ENCODE results near the gene TMEM176B. TPM values are rescaled to one million over a fixed set of nuclear protein-coding genes. Genes with fewer than 3 reads are reported as not detected.

TMEM176B gene
- polyA plus RNA-seq, 3 donors = 30.6 to 1,279 (median 415) TPM

- Histone ChIP-seq H4K20me1 (ENCODE audit: insufficient read depth, low read length) (peaks cover 36% of the 10 kb centered on the region), H3K27me3 (ENCODE audit: control insufficient read depth in 2 of 2, insufficient read depth in 2 of 2, low read length in 2 of 2) (peaks cover 2 to 42% of the 10 kb centered on the region in 2 donors), H3K4me1 (ENCODE audit: control insufficient read depth in 1 of 2, insufficient read depth in 2 of 2, low read length in 2 of 2) (peaks cover 23 to 81% of the 10 kb centered on the region in 2 donors), H3K36me3 (replicated peaks in 1 of 2; ENCODE audit: control insufficient read depth in 1 of 2, insufficient read depth in 2 of 2, low read length in 2 of 2) (peaks cover 0 to 45% of the 10 kb centered on the region in 2 donors), H2AFZ (ENCODE audit: insufficient read depth, low read depth, low read length, poor library complexity, severe bottlenecking) (peak overlapping the region; percentile 48), H3K4me3 (replicated peaks in 1 of 3; ENCODE audit: low read depth in 2 of 3, low read length in 3 of 3) (peak overlapping the region; percentile 50 to 91 (median 88)), H3K4me2 (replicated peaks; ENCODE audit: extremely low read depth, low read length, poor library complexity, severe bottlenecking) (peak overlapping the region; percentile 84), H3K9ac (ENCODE audit: insufficient read depth, low read length, poor library complexity, severe bottlenecking) (peak overlapping the region; percentile 71), H3K27ac (ENCODE audit: low read depth in 1 of 2, low read length in 2 of 2) (peak overlapping the region in 1 of 2 donors; percentile 73), H3K79me2 (ENCODE audit: insufficient read depth, low read length) (peaks cover 38% of the 10 kb centered on the region), H3K9me3 (replicated peaks in 1 of 2; ENCODE audit: control insufficient read depth in 1 of 2, insufficient read depth in 1 of 2, low read length in 2 of 2) (no peaks in the 10 kb centered on the region)
- intact Hi-C loops (cut with micrococcal nuclease) = no loop called here
- H3K9me3 Mint-ChIP-seq = peaks cover 0 to 12% (median 5%) of the 10 kb centered on the region in 7 donors
- H3K4me3 Mint-ChIP-seq = peak overlapping the region; percentile 83 to 94
- TF ChIP-seq, protein P1, sequence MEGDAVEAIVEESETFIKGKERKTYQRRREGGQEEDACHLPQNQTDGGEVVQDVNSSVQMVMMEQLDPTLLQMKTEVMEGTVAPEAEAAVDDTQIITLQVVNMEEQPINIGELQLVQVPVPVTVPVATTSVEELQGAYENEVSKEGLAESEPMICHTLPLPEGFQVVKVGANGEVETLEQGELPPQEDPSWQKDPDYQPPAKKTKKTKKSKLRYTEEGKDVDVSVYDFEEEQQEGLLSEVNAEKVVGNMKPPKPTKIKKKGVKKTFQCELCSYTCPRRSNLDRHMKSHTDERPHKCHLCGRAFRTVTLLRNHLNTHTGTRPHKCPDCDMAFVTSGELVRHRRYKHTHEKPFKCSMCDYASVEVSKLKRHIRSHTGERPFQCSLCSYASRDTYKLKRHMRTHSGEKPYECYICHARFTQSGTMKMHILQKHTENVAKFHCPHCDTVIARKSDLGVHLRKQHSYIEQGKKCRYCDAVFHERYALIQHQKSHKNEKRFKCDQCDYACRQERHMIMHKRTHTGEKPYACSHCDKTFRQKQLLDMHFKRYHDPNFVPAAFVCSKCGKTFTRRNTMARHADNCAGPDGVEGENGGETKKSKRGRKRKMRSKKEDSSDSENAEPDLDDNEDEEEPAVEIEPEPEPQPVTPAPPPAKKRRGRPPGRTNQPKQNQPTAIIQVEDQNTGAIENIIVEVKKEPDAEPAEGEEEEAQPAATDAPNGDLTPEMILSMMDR (IDR thresholded peaks at IDR 0.05) = no peak
- peaks cover 39 to 46% of the 10 kb centered on the region in 2 donors for H3K36me3 Mint-ChIP-seq
- H3K27ac Mint-ChIP-seq = peak overlapping the region in 4 of 7 donors; percentile 30 to 81 (median 78)
- no peak for DNase-seq
- 80% methylated on average over 1 of the region's 3 CpGs for WGBS (ENCODE audit: insufficient coverage)
- H3K4me1 Mint-ChIP-seq = peaks cover 48% of the 10 kb centered on the region
- peaks cover 0 to 48% (median 34%) of the 10 kb centered on the region in 3 donors for H3K27me3 Mint-ChIP-seq (ENCODE audit: low read depth in 3 of 3)
Observed at GRCh38 chr7:150799156-150799555, 1.0 kb downstream of the TMEM176B start.

DNA sequence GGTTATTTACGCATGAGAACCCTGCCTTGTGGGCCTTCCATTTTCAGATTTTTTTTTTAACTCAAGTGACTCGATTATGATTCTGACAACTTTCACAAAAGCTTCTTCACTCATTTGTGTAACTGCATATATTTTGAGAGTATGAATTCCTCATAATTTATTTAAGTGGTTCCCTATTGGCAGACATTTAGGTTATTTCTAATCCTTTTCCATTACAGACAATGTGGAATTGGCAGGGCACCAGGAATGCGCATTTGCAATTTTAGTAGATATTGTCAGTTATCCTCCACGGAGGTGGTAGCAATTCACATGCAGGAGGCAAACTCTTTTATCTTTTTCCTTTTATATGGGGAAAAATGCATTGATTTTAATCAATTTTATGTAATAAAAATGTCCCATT, 2.5 kb downstream of the TMEM176B start:
- Histone ChIP-seq H3K27ac (ENCODE audit: low read depth in 1 of 2, low read length in 2 of 2) (no peak overlapping the region), H3K36me3 (replicated peaks in 1 of 2; ENCODE audit: control insufficient read depth in 1 of 2, insufficient read depth in 2 of 2, low read length in 2 of 2) (peaks cover 0 to 45% of the 10 kb centered on the region in 2 donors), H3K9ac (ENCODE audit: insufficient read depth, low read length, poor library complexity, severe bottlenecking) (no peak overlapping the region), H4K20me1 (ENCODE audit: insufficient read depth, low read length) (peaks cover 35% of the 10 kb centered on the region), H2AFZ (ENCODE audit: insufficient read depth, low read depth, low read length, poor library complexity, severe bottlenecking) (no peak overlapping the region), H3K4me1 (ENCODE audit: control insufficient read depth in 1 of 2, insufficient read depth in 2 of 2, low read length in 2 of 2) (peaks cover 23 to 69% of the 10 kb centered on the region in 2 donors), H3K4me3 (replicated peaks in 1 of 3; ENCODE audit: low read depth in 2 of 3, low read length in 3 of 3) (no peak overlapping the region), H3K27me3 (ENCODE audit: control insufficient read depth in 2 of 2, insufficient read depth in 2 of 2, low read length in 2 of 2) (peaks cover 2 to 42% of the 10 kb centered on the region in 2 donors), H3K79me2 (ENCODE audit: insufficient read depth, low read length) (peaks cover 38% of the 10 kb centered on the region), H3K4me2 (replicated peaks; ENCODE audit: extremely low read depth, low read length, poor library complexity, severe bottlenecking) (peak overlapping the region; percentile 7), H3K9me3 (replicated peaks in 1 of 2; ENCODE audit: control insufficient read depth in 1 of 2, insufficient read depth in 1 of 2, low read length in 2 of 2) (no peaks in the 10 kb centered on the region)
- Mint-ChIP-seq H3K9me3 (peaks cover 0 to 12% (median 5%) of the 10 kb centered on the region in 7 donors), H3K27ac (no peak overlapping the region), H3K36me3 (peaks cover 29 to 33% of the 10 kb centered on the region in 2 donors), H3K4me3 (peak overlapping the region in 1 of 2 donors; percentile 67), H3K4me1 (peaks cover 44% of the 10 kb centered on the region), H3K27me3 (ENCODE audit: low read depth in 3 of 3) (peaks cover 0 to 48% (median 34%) of the 10 kb centered on the region in 3 donors)
- no CpG with 5 or more reads among the region's 4 CpGs for WGBS (ENCODE audit: insufficient coverage)
- TF ChIP-seq, protein P1 (IDR thresholded peaks at IDR 0.05) = no peak
- no peak for DNase-seq
- intact Hi-C loops (cut with micrococcal nuclease) = no loop called here

All from CD14-positive monocyte (primary cell).